ENCODE measurements around the gene OLA1. TPM values are rescaled to one million over a fixed set of nuclear protein-coding genes. Genes with fewer than 3 reads are reported as not detected.

OLA1 gene
- total and polyA plus RNA-seq, 2 of the 13 experiments (the other 11 are each of a cell fraction or from before 2014, with no cell fraction given), result 153 to 241 TPM

GRCh38 chr2:174248187-174248997, at the start of gene OLA1 (continued):
- TF ChIP-seq SALL2 (CRISPR knock-in tag; IDR thresholded peaks at IDR 0.05), result peak; percentile 93
- no peak for TF ChIP-seq ZNF326 (CRISPR knock-in tag; IDR thresholded peaks at IDR 0.05; ENCODE audit: borderline replicate concordance)
- peak; percentile 21; the same call in 1 of the 2 replicates for TF ChIP-seq ZNF124 (CRISPR knock-in tag; IDR thresholded peaks at IDR 0.05)
- TF ChIP-seq ZNF781 (CRISPR knock-in tag; IDR thresholded peaks at IDR 0.05; ENCODE audit: borderline replicate concordance, not compliant biosample characterization), result peak; percentile 96
- no peak for TF ChIP-seq ZNF615 (CRISPR knock-in tag; IDR thresholded peaks at IDR 0.05; ENCODE audit: borderline replicate concordance)
- peak; percentile 96 for TF ChIP-seq ZNF674 (CRISPR knock-in tag; IDR thresholded peaks at IDR 0.05; ENCODE audit: low read depth)
- peak; percentile 94 for TF ChIP-seq ZNF605 (CRISPR knock-in tag; IDR thresholded peaks at IDR 0.05)
- peak; percentile 39 for TF ChIP-seq ZNF205 (CRISPR knock-in tag; IDR thresholded peaks at IDR 0.05)
- peak; percentile 92 for TF ChIP-seq ZNF678 (CRISPR knock-in tag; IDR thresholded peaks at IDR 0.05)
- peak; percentile 97 for TF ChIP-seq SRY (CRISPR knock-in tag; IDR thresholded peaks at IDR 0.05)
- TF ChIP-seq MAFK (conservative IDR thresholded peaks at IDR 0.05 in 1 of 2, IDR thresholded peaks at IDR 0.05 in 1 of 2; ENCODE audit: low read length in 2 of 2), result no peak
- peak; percentile 87; the same call in 1 of the 2 replicates for TF ChIP-seq E2F2 (CRISPR knock-in tag; IDR thresholded peaks at IDR 0.05; ENCODE audit: borderline replicate concordance)
- TF ChIP-seq YEATS4 (CRISPR knock-in tag; IDR thresholded peaks at IDR 0.05; ENCODE audit: borderline replicate concordance), result peak; percentile 99
- TF ChIP-seq GATAD2A (CRISPR knock-in tag; IDR thresholded peaks at IDR 0.05), result peak; percentile 55
- peak; percentile 92 for TF ChIP-seq ZNF747 (CRISPR knock-in tag; IDR thresholded peaks at IDR 0.05; ENCODE audit: borderline replicate concordance)
- TF ChIP-seq HOXA3 (CRISPR knock-in tag; IDR thresholded peaks at IDR 0.05), result peak; percentile 90
- 0 out of 2 replicates have a peak, but pooled peaks have one; percentile 32 for TF ChIP-seq FLYWCH1 (CRISPR knock-in tag; IDR thresholded peaks at IDR 0.05)
- peak; percentile 73 for TF ChIP-seq ZEB1 (IDR thresholded peaks at IDR 0.05; ENCODE audit: insufficient replicate concordance, low read depth)
- peak in 1 of 2 experiments; percentile 68; a peak in 2 of 4 replicates for TF ChIP-seq ATF4 (CRISPR knock-in tag; IDR thresholded peaks at IDR 0.05)
- no peak for TF ChIP-seq CTCF (CRISPR knock-in tag; IDR thresholded peaks at IDR 0.05)

Data from HepG2 (cell line).